SK-N-MC (cell line): ENCODE measurements around the gene SMAD3.

Experiments used
- EZH2 ChIP-seq: fragments of 200-600 bp; sonication (generic); IDR thresholded peaks from one replicate; pipeline ENCODE4 v1.6.1; 2017; ENCODE audit warnings: antibody characterized with exemption
- FOXP2 ChIP-seq: optimal IDR thresholded peaks from 2 replicates; pipeline ENCODE3; 2011; ENCODE audit warnings: mild to moderate bottlenecking, moderate library complexity; ENCODE audit not compliant: insufficient read depth; ENCODE audit errors: extremely low read length, control extremely low read depth
- POLR2AphosphoS5 ChIP-seq: IDR thresholded peaks from 2 replicates; pipeline ENCODE4 v1.6.1; 2012; ENCODE audit warnings: mild to moderate bottlenecking, low read depth, low read length, borderline replicate concordance

GRCh38 chr15:67183443-67184169 lies 118.2 kb downstream of the SMAD3 start:
- TF ChIP-seq POLR2AphosphoS5 (no peak), EZH2 (no peak), FOXP2 (no peak)
